GM19099 (cell line): Measurements from ENCODE around the gene APMAP.

ENCODE experiments used
- POLR2A ChIP-seq: IDR thresholded peaks from 3 replicates; pipeline ENCODE4 v1.6.1; 2011; ENCODE audit warnings: low read depth; ENCODE audit not compliant: insufficient read length; ENCODE audit errors: extremely low read depth

The APMAP gene

GRCh38 chr20:24918579-24919566, 73.7 kb downstream of the APMAP start:
- no peak for TF ChIP-seq POLR2A

- TF ChIP-seq POLR2A: no peak
Measured at GRCh38 chr20:24917797-24918578, 74.6 kb downstream of the APMAP start.

GRCh38 chr20:24917056-24917455, 75.5 kb downstream of the APMAP start:
- TF ChIP-seq POLR2A: no peak

- TF ChIP-seq POLR2A: no peak
Measured at GRCh38 chr20:24916412-24916811, 76.1 kb downstream of the APMAP start.

- no peak for TF ChIP-seq POLR2A
Measured at GRCh38 chr20:24915892-24916291, 76.7 kb downstream of the APMAP start.

GRCh38 chr20:24915440-24915839, 77.1 kb downstream of the APMAP start:
- no peak for TF ChIP-seq POLR2A

GRCh38 chr20:24914388-24915241, 77.9 kb downstream of the APMAP start:
- no peak for TF ChIP-seq POLR2A

- TF ChIP-seq POLR2A: no peak
Measured at GRCh38 chr20:24913076-24913628, 79.4 kb downstream of the APMAP start.
